ENCODE measurements around the gene CDC42BPB. TPM values are rescaled to one million over a fixed set of nuclear protein-coding genes. Genes with fewer than 3 reads are reported as not detected.

CDC42BPB gene
- total RNA-seq, 2 experiments from 2014 or later: 6.4 to 7.4 TPM

- DNase-seq: no peak
- no peaks in the 10 kb centered on the region for H3K27me3 Mint-ChIP-seq
- CTCF ChIA-PET: interaction anchor here (1.9 kb wide), 1 partner anchor 211 kb away, joined by 5 read pairs; no protein-coding TSS in a partner anchor
- H3K27ac Mint-ChIP-seq: peak overlapping the region; percentile 33
- POLR2A ChIA-PET: no interaction called here
- H3K4me1 Mint-ChIP-seq (ENCODE audit: low read depth): peaks cover 7% of the 10 kb centered on the region
- H3K4me3 Mint-ChIP-seq: no peak overlapping the region
- peaks cover 45% of the 10 kb centered on the region for H3K36me3 Mint-ChIP-seq
- intact Hi-C loops (cut with micrococcal nuclease): no loop called here
- no peaks in the 10 kb centered on the region for H3K9me3 Mint-ChIP-seq
These were observed 151.9 kb downstream of the CDC42BPB start for GRCh38 chr14:102905116-102906108.

GRCh38 chr14:102903889-102904512 lies 153.3 kb downstream of the CDC42BPB start:
- intact Hi-C loops (cut with micrococcal nuclease): no loop called here
- no peak for DNase-seq
- Mint-ChIP-seq H3K9me3 (no peaks in the 10 kb centered on the region), H3K27ac (peak overlapping the region; percentile 47), H3K36me3 (peaks cover 45% of the 10 kb centered on the region), H3K4me1 (ENCODE audit: low read depth) (peaks cover 7% of the 10 kb centered on the region), H3K27me3 (no peaks in the 10 kb centered on the region), H3K4me3 (no peak overlapping the region)
- ChIA-PET POLR2A (no interaction called here), CTCF (no interaction called here)

- no peak for DNase-seq
- peak overlapping the region; percentile 47 for H3K27ac Mint-ChIP-seq
- H3K27me3 Mint-ChIP-seq: no peaks in the 10 kb centered on the region
- ChIA-PET CTCF (no interaction called here), POLR2A (no interaction called here)
- intact Hi-C loops (cut with micrococcal nuclease): no loop called here
- H3K4me3 Mint-ChIP-seq: no peak overlapping the region
- peaks cover 11% of the 10 kb centered on the region for H3K4me1 Mint-ChIP-seq (ENCODE audit: low read depth)
- no peaks in the 10 kb centered on the region for H3K9me3 Mint-ChIP-seq
- peaks cover 49% of the 10 kb centered on the region for H3K36me3 Mint-ChIP-seq
These were observed 154.0 kb downstream of the CDC42BPB start for GRCh38 chr14:102903248-102903888.

- POLR2A ChIA-PET: no interaction called here
- Mint-ChIP-seq H3K4me1 (ENCODE audit: low read depth) (peaks cover 14% of the 10 kb centered on the region), H3K9me3 (no peaks in the 10 kb centered on the region), H3K36me3 (peaks cover 49% of the 10 kb centered on the region), H3K27me3 (no peaks in the 10 kb centered on the region), H3K27ac (peak overlapping the region; percentile 9), H3K4me3 (no peak overlapping the region)
- intact Hi-C loops (cut with micrococcal nuclease): no loop called here
- CTCF ChIA-PET: no interaction called here
- DNase-seq: no peak
These were observed 154.7 kb downstream of the CDC42BPB start for GRCh38 chr14:102902523-102903247.

- POLR2A ChIA-PET: no interaction called here
- no peak overlapping the region for H3K4me3 Mint-ChIP-seq
- H3K27ac Mint-ChIP-seq: no peak overlapping the region
- intact Hi-C loops (cut with micrococcal nuclease): no loop called here
- CTCF ChIA-PET: no interaction called here
- DNase-seq: no peak
- H3K4me1 Mint-ChIP-seq (ENCODE audit: low read depth): peaks cover 14% of the 10 kb centered on the region
- no peaks in the 10 kb centered on the region for H3K27me3 Mint-ChIP-seq
- H3K9me3 Mint-ChIP-seq: no peaks in the 10 kb centered on the region
- H3K36me3 Mint-ChIP-seq: peaks cover 50% of the 10 kb centered on the region
These were observed 155.3 kb downstream of the CDC42BPB start for GRCh38 chr14:102902086-102902485.

- Mint-ChIP-seq H3K27me3 (no peaks in the 10 kb centered on the region), H3K9me3 (no peaks in the 10 kb centered on the region), H3K4me1 (ENCODE audit: low read depth) (peaks cover 14% of the 10 kb centered on the region), H3K4me3 (no peak overlapping the region), H3K27ac (peak overlapping the region; percentile 72), H3K36me3 (peaks cover 48% of the 10 kb centered on the region)
- no peak for DNase-seq
- intact Hi-C loops (cut with micrococcal nuclease): no loop called here
- POLR2A ChIA-PET: no interaction called here
- CTCF ChIA-PET: no interaction called here
These were observed 155.7 kb downstream of the CDC42BPB start for GRCh38 chr14:102901633-102902032.

- Mint-ChIP-seq H3K4me1 (ENCODE audit: low read depth) (peaks cover 14% of the 10 kb centered on the region), H3K27ac (peak overlapping the region; percentile 72), H3K36me3 (peaks cover 50% of the 10 kb centered on the region), H3K4me3 (no peak overlapping the region), H3K27me3 (no peaks in the 10 kb centered on the region), H3K9me3 (no peaks in the 10 kb centered on the region)
- ChIA-PET POLR2A (no interaction called here), CTCF (no interaction called here)
- intact Hi-C loops (cut with micrococcal nuclease): no loop called here
- DNase-seq: no peak
These were observed 156.4 kb downstream of the CDC42BPB start for GRCh38 chr14:102900631-102901571.

GRCh38 chr14:102899516-102899900 lies 157.8 kb downstream of the CDC42BPB start:
- Mint-ChIP-seq H3K36me3 (peaks cover 52% of the 10 kb centered on the region), H3K9me3 (no peaks in the 10 kb centered on the region), H3K27ac (peak overlapping the region; percentile 9), H3K4me1 (ENCODE audit: low read depth) (peaks cover 14% of the 10 kb centered on the region), H3K4me3 (no peak overlapping the region), H3K27me3 (no peaks in the 10 kb centered on the region)
- no peak for DNase-seq
- intact Hi-C loops (cut with micrococcal nuclease): no loop called here
- ChIA-PET POLR2A (no interaction called here), CTCF (no interaction called here)

GRCh38 chr14:102898776-102899515 lies 158.4 kb downstream of the CDC42BPB start:
- H3K9me3 Mint-ChIP-seq: no peaks in the 10 kb centered on the region
- ChIA-PET POLR2A (no interaction called here), CTCF (no interaction called here)
- peaks cover 14% of the 10 kb centered on the region for H3K4me1 Mint-ChIP-seq (ENCODE audit: low read depth)
- H3K36me3 Mint-ChIP-seq: peaks cover 53% of the 10 kb centered on the region
- intact Hi-C loops (cut with micrococcal nuclease): no loop called here
- no peak for DNase-seq
- H3K27ac Mint-ChIP-seq: peak overlapping the region; percentile 64
- no peaks in the 10 kb centered on the region for H3K27me3 Mint-ChIP-seq
- no peak overlapping the region for H3K4me3 Mint-ChIP-seq

GRCh38 chr14:102898298-102898697 lies 159.1 kb downstream of the CDC42BPB start:
- peaks cover 18% of the 10 kb centered on the region for H3K4me1 Mint-ChIP-seq (ENCODE audit: low read depth)
- no peaks in the 10 kb centered on the region for H3K27me3 Mint-ChIP-seq
- intact Hi-C loops (cut with micrococcal nuclease): no loop called here
- peaks cover 51% of the 10 kb centered on the region for H3K36me3 Mint-ChIP-seq
- ChIA-PET POLR2A (no interaction called here), CTCF (no interaction called here)
- no peak for DNase-seq
- H3K27ac Mint-ChIP-seq: peak overlapping the region; percentile 64
- H3K9me3 Mint-ChIP-seq: no peaks in the 10 kb centered on the region
- no peak overlapping the region for H3K4me3 Mint-ChIP-seq

Data from activated CD4-positive, alpha-beta memory T cell treated with anti-CD3 and anti-CD28 coated beads for 36 hours (primary cell).